SU-DHL-6 (cell line): ENCODE measurements around the gene KRT17.

ENCODE experiments used
- H2AFZ ChIP-seq: fragments of 200-600 bp; sonication (generic); 2 replicates; pipeline ENCODE4 v1.6.1; 2014; ENCODE audit warnings: low read depth, mild to moderate bottlenecking, moderate library complexity, mixed read lengths, antibody characterized with exemption, low read length; ENCODE audit not compliant: severe bottlenecking
- H3F3A ChIP-seq: fragments of 200-600 bp; shearing (Covaris generic); 2 replicates; pipeline ENCODE4 v1.6.0; 2016; ENCODE audit warnings: antibody characterized with exemption, mild to moderate bottlenecking; ENCODE audit not compliant: insufficient read depth
- H3K27ac ChIP-seq: fragments of 200-600 bp; sonication (generic); 2 replicates; pipeline ENCODE4 v1.5.1; 2016; ENCODE audit warnings: low read depth, mild to moderate bottlenecking, low read length, moderate library complexity, mixed read lengths
- H3K27me3 ChIP-seq: fragments of 200-600 bp; sonication (generic), shearing (Covaris generic); 2 replicates; pipeline ENCODE4 v1.6.0; 2014; ENCODE audit warnings: mild to moderate bottlenecking, low read length
- H3K36me3 ChIP-seq: fragments of 200-600 bp; sonication (generic); 2 replicates; pipeline ENCODE4 v1.6.1; 2014; ENCODE audit warnings: mild to moderate bottlenecking, low read length, mixed read lengths
- H3K4me2 ChIP-seq: fragments of 300-600, 200-600 bp; shearing (Covaris generic), sonication (generic); 2 replicates; pipeline ENCODE4 v1.6.0; 2014; ENCODE audit warnings: low read length, low read depth, mild to moderate bottlenecking; ENCODE audit not compliant: poor library complexity, severe bottlenecking
- H3K4me3 ChIP-seq: fragments of 200-600 bp; sonication (generic); 2 replicates; pipeline ENCODE4 v1.5.1; 2014; ENCODE audit warnings: antibody characterized with exemption, low read length, mild to moderate bottlenecking, mixed read lengths; ENCODE audit not compliant: insufficient read depth, poor library complexity, severe bottlenecking
- H3K79me2 ChIP-seq: fragments of 200-600 bp; sonication (generic); 2 replicates; pipeline ENCODE4 v1.6.1; 2014; ENCODE audit warnings: mild to moderate bottlenecking, low read length, moderate library complexity; ENCODE audit not compliant: insufficient read depth
- H3K9ac ChIP-seq: fragments of 200-600 bp; sonication (generic); 2 replicates; pipeline ENCODE4 v1.7.0; 2014; ENCODE audit warnings: mild to moderate bottlenecking, low read length
- H3K9me2 ChIP-seq: fragments of 200-600 bp; sonication (generic); replicated peaks from 2 replicates; pipeline ENCODE4 v1.6.1; 2014; ENCODE audit warnings: low read length; ENCODE audit not compliant: insufficient read depth
- H3K9me3 ChIP-seq: fragments of 200-600 bp; sonication (generic); 2 replicates; pipeline ENCODE4 v1.6.1; 2014; ENCODE audit warnings: low read length, mixed read lengths; ENCODE audit not compliant: insufficient read depth
- H4K20me1 ChIP-seq: fragments of 200-600 bp; sonication (generic); 2 replicates; pipeline ENCODE4 v1.6.1; 2014; ENCODE audit warnings: low read depth, mild to moderate bottlenecking, antibody characterized with exemption, low read length, moderate library complexity, mixed read lengths
- EZH2phosphoT487 ChIP-seq: fragments of 200-600 bp; sonication (generic), shearing (Covaris generic); conservative IDR thresholded peaks from 2 replicates; pipeline ENCODE4 v1.6.1; 2018; ENCODE audit warnings: mild to moderate bottlenecking, antibody characterized with exemption, low read length, moderate library complexity, mixed read lengths
- TF ChIP-seq, protein P1 (sequence below): fragments of 200-600 bp; sonication (generic); IDR thresholded peaks from one replicate; pipeline ENCODE4 v1.5.1; 2017; ENCODE audit warnings: antibody characterized with exemption, mild to moderate bottlenecking, low read length, moderate library complexity; ENCODE audit not compliant: insufficient read depth, poor library complexity, severe bottlenecking

Gene KRT17

DNA sequence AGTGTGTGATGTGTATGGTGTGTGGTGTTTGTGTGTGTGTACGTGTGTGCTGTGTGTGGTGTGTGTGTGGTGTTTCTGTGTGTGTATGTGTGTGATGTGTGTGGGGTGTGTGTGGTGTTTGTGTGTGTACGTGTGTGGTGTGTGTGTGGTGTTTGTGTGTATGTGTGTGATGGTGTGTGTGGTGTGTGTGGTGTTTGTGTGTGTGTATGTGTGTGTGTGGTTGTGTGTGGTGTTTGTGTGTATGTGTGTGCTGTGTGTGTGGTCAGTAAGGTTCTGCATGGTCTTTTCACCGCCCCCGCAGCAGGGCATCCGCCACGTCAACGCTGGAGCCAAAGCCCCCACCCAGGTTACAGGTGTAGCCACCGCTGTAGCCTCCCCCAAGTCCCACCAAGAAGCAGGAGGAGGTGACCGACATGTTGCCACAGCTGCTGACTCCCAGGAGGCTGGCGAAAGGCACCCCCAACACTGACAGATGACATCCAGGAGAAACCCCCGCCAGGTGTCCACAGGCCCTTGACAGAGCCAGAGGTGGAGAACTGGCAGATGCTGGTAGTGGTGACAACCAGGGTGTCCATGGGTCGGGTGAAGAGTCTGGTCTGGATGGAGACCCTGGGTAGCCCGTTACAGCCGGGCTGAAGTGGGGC is 9.3 kb upstream of the KRT17 start:
- Histone ChIP-seq H3K27ac (no peak overlapping the region), H3K36me3 (no peaks in the 10 kb centered on the region), H3K27me3 (no peaks in the 10 kb centered on the region), H3K79me2 (no peaks in the 10 kb centered on the region), H2AFZ (no peak overlapping the region), H3F3A (no peaks in the 10 kb centered on the region), H3K4me2 (no peak overlapping the region), H3K9me2 (no peaks in the 10 kb centered on the region), H4K20me1 (no peaks in the 10 kb centered on the region), H3K9ac (no peak overlapping the region), H3K9me3 (no peaks in the 10 kb centered on the region; the same call in 1 of the 2 replicates), H3K4me3 (no peak overlapping the region)
- TF ChIP-seq EZH2phosphoT487, result no peak
- TF ChIP-seq, protein P1, sequence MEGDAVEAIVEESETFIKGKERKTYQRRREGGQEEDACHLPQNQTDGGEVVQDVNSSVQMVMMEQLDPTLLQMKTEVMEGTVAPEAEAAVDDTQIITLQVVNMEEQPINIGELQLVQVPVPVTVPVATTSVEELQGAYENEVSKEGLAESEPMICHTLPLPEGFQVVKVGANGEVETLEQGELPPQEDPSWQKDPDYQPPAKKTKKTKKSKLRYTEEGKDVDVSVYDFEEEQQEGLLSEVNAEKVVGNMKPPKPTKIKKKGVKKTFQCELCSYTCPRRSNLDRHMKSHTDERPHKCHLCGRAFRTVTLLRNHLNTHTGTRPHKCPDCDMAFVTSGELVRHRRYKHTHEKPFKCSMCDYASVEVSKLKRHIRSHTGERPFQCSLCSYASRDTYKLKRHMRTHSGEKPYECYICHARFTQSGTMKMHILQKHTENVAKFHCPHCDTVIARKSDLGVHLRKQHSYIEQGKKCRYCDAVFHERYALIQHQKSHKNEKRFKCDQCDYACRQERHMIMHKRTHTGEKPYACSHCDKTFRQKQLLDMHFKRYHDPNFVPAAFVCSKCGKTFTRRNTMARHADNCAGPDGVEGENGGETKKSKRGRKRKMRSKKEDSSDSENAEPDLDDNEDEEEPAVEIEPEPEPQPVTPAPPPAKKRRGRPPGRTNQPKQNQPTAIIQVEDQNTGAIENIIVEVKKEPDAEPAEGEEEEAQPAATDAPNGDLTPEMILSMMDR, result no peak

DNA sequence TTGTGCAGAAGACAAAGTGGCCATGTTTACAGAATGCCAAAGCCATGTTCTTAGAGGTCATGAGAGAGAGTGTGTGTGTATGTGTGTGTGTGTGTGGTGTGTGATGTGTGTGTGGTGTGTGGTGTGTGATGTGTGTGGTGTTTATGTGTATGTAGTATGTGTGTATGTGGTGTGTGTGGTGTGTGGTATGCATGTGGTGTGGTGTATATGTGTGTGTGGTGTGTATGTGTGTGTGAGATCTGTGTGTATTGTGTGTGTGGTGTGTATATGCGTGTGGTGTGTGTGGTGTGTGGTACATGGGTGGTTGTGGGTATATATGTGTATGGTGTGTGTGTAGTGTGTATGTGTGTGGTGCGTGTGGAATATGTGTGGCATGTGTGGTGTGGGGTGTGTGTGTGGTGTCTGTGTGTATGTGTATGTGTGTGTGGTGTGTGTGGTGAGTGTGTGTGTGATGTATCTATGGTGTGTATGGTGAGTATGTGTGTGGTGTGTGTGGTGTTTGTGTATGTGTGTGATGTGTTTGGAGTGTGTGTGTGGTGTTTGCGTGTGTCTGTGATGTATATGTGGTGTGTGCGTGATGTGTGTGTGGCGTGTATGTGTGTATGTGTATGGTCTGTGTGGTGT is 8.2 kb upstream of the KRT17 start:
- Histone ChIP-seq H3K27ac (no peak overlapping the region), H3F3A (no peaks in the 10 kb centered on the region), H3K4me3 (no peak overlapping the region), H3K9ac (no peak overlapping the region), H3K36me3 (no peaks in the 10 kb centered on the region), H2AFZ (no peak overlapping the region), H3K79me2 (no peaks in the 10 kb centered on the region), H3K4me2 (no peak overlapping the region), H4K20me1 (no peaks in the 10 kb centered on the region), H3K9me2 (no peaks in the 10 kb centered on the region), H3K9me3 (no peaks in the 10 kb centered on the region; the same call in 1 of the 2 replicates), H3K27me3 (no peaks in the 10 kb centered on the region)
- no peak for TF ChIP-seq EZH2phosphoT487
- TF ChIP-seq, protein P1, result no peak

DNA sequence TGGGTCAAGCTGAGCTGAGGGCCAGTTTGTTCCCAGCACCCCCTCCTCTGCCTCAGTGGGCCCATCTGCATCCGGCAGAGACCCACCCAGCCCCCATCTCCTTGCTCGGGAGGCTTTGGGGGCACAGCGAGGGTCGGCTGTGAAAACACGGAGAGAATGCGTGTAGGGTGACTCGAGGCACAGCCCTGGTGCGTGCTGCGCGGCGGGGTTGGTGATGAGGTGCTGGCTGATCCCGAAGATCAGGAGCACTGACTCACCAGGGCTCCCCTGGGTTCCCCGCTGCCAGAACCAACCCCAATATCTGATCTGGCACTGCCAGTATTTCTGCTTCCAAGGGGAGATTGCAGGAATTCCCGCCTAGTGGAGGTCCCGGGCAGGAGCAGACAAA is 7.5 kb upstream of the KRT17 start:
- Histone ChIP-seq H3K36me3 (no peaks in the 10 kb centered on the region), H3K79me2 (no peaks in the 10 kb centered on the region), H3K27ac (no peak overlapping the region), H3K9ac (no peak overlapping the region), H3K4me2 (no peak overlapping the region), H3K9me2 (no peaks in the 10 kb centered on the region), H3K27me3 (no peaks in the 10 kb centered on the region), H3F3A (no peaks in the 10 kb centered on the region), H4K20me1 (no peaks in the 10 kb centered on the region), H3K4me3 (no peak overlapping the region), H3K9me3 (no peaks in the 10 kb centered on the region; the same call in 1 of the 2 replicates), H2AFZ (no peak overlapping the region)
- no peak for TF ChIP-seq EZH2phosphoT487
- TF ChIP-seq, protein P1, result no peak
